Mammary epithelial cell (primary cell): ENCODE data around the gene GPR137.

Experiments
- EZH2 ChIP-seq: IDR thresholded peaks from 2 replicates; pipeline ENCODE4 v1.6.1; 2012; ENCODE audit warnings: low read length, inconsistent platforms, borderline replicate concordance
- TF ChIP-seq, protein P1 (sequence below), 2 donors: IDR thresholded peaks in 1 of 2; conservative IDR thresholded peaks in 1 of 2; 2 replicates each; pipeline ENCODE4 v1.5.1; 2011 to 2012; ENCODE audit warnings: inconsistent platforms in 2 of 2, low read length in 2 of 2, mild to moderate bottlenecking in 2 of 2, control low read depth in 1 of 2, low read depth in 1 of 2; ENCODE audit not compliant: insufficient read depth in 1 of 2; ENCODE audit errors: extremely low read depth in 1 of 2

DNA sequence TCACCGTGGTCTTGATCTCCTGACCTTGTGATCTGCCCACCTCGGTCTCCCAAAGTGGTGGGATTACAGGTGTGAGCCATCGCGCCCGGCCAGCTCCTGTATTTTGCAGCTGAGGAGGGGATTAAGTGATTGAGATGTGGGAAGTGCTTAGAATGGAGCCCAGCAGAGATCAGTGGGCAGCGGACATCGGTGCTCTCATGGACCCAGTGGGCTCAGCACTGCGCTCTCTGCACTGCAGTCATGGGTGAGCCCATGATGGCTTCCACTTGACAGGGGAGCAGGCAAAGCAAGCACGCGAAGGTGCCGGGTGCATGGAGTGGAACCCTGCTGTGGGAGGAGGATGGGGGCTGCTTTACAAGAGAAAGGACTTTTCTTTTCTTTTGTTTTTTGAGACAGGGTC is 45.2 kb downstream of the GPR137 start:
- TF ChIP-seq, protein P1, sequence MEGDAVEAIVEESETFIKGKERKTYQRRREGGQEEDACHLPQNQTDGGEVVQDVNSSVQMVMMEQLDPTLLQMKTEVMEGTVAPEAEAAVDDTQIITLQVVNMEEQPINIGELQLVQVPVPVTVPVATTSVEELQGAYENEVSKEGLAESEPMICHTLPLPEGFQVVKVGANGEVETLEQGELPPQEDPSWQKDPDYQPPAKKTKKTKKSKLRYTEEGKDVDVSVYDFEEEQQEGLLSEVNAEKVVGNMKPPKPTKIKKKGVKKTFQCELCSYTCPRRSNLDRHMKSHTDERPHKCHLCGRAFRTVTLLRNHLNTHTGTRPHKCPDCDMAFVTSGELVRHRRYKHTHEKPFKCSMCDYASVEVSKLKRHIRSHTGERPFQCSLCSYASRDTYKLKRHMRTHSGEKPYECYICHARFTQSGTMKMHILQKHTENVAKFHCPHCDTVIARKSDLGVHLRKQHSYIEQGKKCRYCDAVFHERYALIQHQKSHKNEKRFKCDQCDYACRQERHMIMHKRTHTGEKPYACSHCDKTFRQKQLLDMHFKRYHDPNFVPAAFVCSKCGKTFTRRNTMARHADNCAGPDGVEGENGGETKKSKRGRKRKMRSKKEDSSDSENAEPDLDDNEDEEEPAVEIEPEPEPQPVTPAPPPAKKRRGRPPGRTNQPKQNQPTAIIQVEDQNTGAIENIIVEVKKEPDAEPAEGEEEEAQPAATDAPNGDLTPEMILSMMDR (conservative IDR thresholded peaks at IDR 0.05 in 1 of 2, IDR thresholded peaks at IDR 0.05 in 1 of 2; ENCODE audit: extremely low read depth in 1 of 2, insufficient read depth in 1 of 2, low read depth in 1 of 2, low read length in 2 of 2): no peak
- TF ChIP-seq EZH2: no peak
